HAP-1 (cell line): ENCODE data around the gene GLYR1.

Source experiments
- DNase-seq, 2 experiments: peaks; one replicate each; pipeline ENCODE4 v3.0.0-alpha.2; 2016 to 2020; ENCODE audit warnings: low spot score in 2 of 2
- H3K27me3 ChIP-seq: fragments of 250-450 bp; sonication (Bioruptor Pico); 2 replicates; pipeline ENCODE4 v1.5.1; 2020; ENCODE audit warnings: low read depth, mild to moderate bottlenecking, moderate library complexity
- H3K36me3 ChIP-seq: fragments of 250-450 bp; sonication (Bioruptor Pico); replicated peaks from 2 replicates; pipeline ENCODE4 v1.5.1; 2020; ENCODE audit warnings: mild to moderate bottlenecking
- H3K4me1 ChIP-seq: fragments of 250-450 bp; sonication (Bioruptor Pico); 2 replicates; pipeline ENCODE4 v1.5.1; 2020; ENCODE audit warnings: mild to moderate bottlenecking
- H3K4me3 ChIP-seq: fragments of 250-450 bp; sonication (Bioruptor Pico); 2 replicates; pipeline ENCODE4 v1.5.1; 2020; ENCODE audit warnings: mild to moderate bottlenecking, moderate library complexity
- H3K9me3 ChIP-seq: fragments of 250-450 bp; sonication (Bioruptor Pico); 2 replicates; pipeline ENCODE4 v1.5.1; 2020; ENCODE audit warnings: mild to moderate bottlenecking, moderate library complexity
- in situ Hi-C: fragments of 300-500 bp; cut with MboI; formaldehyde crosslinking; loops from 3 replicates; pipeline ENCODE4 v1.14.3; 2020; ENCODE audit warnings: low sequenced_read_pairs, inconsistent platforms, mixed read lengths

Gene GLYR1

DNA sequence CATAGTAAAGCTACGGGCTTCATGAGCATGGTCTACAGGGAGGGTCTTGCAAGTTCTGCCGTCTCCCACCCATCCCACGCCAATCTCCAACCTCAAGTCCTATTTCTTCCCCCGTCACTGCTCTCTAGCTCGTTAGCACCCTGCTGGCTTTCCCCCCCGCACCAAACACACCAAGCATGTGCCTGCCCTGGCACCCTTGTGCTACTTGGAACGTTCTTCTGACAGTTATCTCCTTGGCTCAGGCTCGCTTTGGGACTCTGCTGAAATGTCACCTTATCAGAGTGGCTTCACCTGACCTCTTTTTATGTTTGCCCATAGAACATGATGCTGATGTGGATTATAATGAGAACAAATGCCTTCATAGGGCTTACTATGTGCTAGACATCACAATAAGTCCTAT, 21.9 kb downstream of the GLYR1 start:
- Histone ChIP-seq H3K9me3 (no peaks in the 10 kb centered on the region), H3K27me3 (no peaks in the 10 kb centered on the region), H3K4me1 (no peaks in the 10 kb centered on the region), H3K4me3 (no peak overlapping the region), H3K36me3 (peaks cover 89% of the 10 kb centered on the region)
- no peak for DNase-seq
- in situ Hi-C loops, result no loop called here

DNA sequence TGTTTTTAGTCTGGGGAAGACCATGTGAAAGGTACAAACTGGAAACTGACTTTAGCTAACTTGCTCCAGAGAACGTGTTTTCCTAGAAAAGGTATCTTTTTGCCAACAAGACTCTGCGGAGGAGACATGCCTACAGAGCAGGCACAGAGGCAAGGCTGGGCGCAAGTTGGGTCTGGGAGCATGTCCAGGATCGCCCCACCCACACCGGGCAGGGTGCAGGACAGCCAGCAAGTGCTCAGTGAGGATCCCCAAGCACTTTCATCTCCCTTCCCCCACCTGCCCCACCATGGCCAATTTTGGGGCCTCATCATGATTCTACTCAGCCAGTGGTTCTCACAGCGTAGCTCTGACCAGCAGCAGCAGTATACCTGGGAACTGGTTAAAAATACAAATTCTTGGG, 26.4 kb downstream of the GLYR1 start:
- DNase-seq, result no peak
- no peaks in the 10 kb centered on the region for H3K4me1 ChIP-seq
- in situ Hi-C loops, result no loop called here
- H3K9me3 ChIP-seq, result no peaks in the 10 kb centered on the region
- no peak overlapping the region for H3K4me3 ChIP-seq
- no peaks in the 10 kb centered on the region for H3K27me3 ChIP-seq
- H3K36me3 ChIP-seq, result peaks cover 87% of the 10 kb centered on the region

DNA sequence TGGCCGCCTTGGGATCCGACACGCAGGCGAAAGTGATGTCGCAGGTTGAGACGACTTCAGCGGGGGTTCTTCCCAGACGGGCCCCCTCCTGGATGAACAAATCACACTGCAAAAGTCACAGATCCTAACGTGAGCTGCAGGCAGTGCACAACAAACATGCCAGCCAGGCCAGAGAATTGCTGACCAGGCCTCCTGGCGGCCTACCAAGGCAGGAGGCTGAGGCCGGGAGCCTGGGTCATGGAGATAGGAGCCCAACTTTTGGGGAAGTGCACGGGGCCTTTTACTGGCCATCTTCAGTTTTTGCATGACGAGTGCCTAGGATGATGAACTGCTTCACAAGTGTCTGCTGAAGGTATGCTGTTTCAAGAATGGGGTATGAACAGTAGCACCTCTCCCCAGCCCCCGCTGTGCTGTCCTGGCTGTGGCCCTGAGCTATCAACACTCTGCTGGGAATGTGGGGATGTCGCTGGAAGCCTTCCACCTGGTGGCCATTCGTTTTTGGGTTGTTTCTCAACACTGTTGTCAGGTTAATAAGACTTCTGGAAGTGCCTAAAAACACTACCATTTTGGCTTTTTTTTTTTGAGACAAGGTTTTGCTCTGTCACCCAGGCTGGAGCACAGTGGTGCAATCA, 32.4 kb downstream of the GLYR1 start:
- no peak overlapping the region for H3K4me3 ChIP-seq
- in situ Hi-C loops, result no loop called here
- H3K4me1 ChIP-seq, result no peaks in the 10 kb centered on the region
- H3K27me3 ChIP-seq, result no peaks in the 10 kb centered on the region
- no peak for DNase-seq
- peaks cover 78% of the 10 kb centered on the region for H3K36me3 ChIP-seq
- no peaks in the 10 kb centered on the region for H3K9me3 ChIP-seq

DNA sequence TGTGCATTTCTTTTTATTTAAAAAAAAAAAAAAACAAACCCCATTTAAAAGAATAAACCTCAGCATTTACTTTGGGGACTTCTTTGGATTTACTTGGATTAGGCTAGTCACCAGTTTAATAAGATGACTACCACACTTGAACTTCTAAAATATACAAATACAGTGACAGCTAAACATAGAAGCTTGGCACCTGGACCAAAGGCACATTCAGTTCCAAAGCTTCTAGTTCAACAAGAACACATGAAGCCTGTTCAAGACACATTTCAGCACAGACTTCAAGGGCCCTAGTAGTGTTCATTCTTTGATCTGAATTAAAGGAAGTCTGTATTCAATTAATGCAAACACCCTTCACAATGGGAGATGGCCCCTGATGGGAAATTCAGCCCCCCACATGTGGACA, 33.0 kb downstream of the GLYR1 start:
- H3K9me3 ChIP-seq, result no peaks in the 10 kb centered on the region
- H3K4me3 ChIP-seq, result no peak overlapping the region
- no peaks in the 10 kb centered on the region for H3K4me1 ChIP-seq
- no peak for DNase-seq
- in situ Hi-C loops, result no loop called here
- peaks cover 73% of the 10 kb centered on the region for H3K36me3 ChIP-seq
- H3K27me3 ChIP-seq, result no peaks in the 10 kb centered on the region

DNA sequence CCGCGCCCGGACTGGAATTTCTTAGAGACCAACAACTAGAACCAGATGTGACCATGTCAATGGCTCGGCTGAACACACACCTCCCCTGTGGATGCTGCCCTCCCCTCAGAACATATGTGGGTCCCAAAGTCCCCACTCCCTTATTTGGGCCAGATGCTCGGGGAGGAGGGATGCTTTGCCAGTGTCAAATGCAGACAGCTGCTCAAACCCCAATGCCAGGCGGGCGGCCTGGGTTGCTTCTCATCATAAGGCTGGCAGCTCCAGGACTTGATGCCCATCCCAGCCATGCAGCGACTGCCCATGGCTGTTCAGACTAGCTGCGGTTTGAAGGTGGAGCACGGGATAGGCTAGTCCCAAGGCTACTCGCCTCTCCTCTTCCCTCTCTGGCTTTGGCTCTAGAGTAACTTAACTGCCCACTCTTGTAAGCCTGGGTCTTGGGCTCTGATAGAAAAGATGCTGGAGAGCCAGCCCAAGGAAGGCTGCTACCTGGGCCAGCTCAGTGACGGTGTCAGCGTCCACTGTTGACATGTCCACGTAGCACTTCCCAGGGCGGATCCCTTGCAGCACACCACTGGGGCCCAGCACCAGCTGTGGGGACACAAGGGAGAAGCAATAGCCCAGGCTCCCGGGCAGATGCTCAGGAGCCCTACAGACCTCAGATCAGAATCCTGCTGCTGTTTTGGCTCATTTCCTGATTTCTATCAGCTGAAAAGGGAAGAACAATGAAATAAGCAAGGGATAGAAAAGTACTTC, 33.7 kb downstream of the GLYR1 start:
- DNase-seq, result no peak
- no peaks in the 10 kb centered on the region for H3K4me1 ChIP-seq
- no peak overlapping the region for H3K4me3 ChIP-seq
- peaks cover 75% of the 10 kb centered on the region for H3K36me3 ChIP-seq
- H3K9me3 ChIP-seq, result no peaks in the 10 kb centered on the region
- H3K27me3 ChIP-seq, result no peaks in the 10 kb centered on the region
- in situ Hi-C loops, result no loop called here

DNA sequence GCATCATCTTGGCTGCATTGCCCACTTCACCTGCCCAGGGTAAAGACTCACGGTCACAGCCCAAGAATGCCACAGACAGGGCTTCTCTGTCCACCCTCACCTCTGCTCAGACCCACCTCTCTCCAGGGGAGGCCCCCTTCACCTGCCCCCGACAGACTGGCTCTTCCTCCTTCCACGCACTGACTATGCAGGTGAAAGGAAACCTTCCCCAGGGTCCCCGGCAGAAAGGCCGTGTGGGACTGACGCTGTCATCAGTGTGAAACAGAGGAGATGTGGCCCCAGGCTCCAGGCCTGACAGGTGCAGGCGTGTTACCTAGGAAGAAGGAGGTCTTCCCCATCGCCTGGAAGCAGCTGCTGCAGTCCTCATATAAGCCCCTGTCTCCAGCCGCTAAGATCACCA, 35.3 kb downstream of the GLYR1 start:
- Histone ChIP-seq H3K27me3 (no peaks in the 10 kb centered on the region), H3K4me3 (no peak overlapping the region), H3K4me1 (no peaks in the 10 kb centered on the region), H3K9me3 (no peaks in the 10 kb centered on the region), H3K36me3 (peaks cover 73% of the 10 kb centered on the region)
- in situ Hi-C loops, result no loop called here
- DNase-seq, result no peak

DNA sequence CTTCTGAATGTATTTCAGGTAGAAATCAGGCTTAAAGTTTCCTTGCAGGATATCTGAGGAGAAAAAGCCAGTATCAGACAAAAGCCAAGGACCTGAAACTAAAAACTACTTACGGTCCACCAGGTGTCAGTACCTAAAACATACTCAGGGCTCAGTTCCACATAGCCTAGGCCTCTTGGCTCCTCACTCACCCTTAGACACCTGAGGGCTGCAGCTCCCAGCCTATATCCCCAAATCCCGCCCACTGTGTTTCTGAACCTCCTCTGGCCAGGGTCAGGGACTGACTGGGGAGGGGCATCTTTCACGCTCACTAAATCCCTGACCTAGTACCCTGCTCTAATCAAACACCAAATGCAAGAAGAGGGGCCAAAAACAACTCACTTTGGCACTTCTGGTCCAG, 35.8 kb downstream of the GLYR1 start:
- Histone ChIP-seq H3K9me3 (no peaks in the 10 kb centered on the region), H3K36me3 (peaks cover 71% of the 10 kb centered on the region), H3K4me3 (no peak overlapping the region), H3K4me1 (no peaks in the 10 kb centered on the region), H3K27me3 (no peaks in the 10 kb centered on the region)
- DNase-seq, result no peak
- in situ Hi-C loops, result no loop called here

DNA sequence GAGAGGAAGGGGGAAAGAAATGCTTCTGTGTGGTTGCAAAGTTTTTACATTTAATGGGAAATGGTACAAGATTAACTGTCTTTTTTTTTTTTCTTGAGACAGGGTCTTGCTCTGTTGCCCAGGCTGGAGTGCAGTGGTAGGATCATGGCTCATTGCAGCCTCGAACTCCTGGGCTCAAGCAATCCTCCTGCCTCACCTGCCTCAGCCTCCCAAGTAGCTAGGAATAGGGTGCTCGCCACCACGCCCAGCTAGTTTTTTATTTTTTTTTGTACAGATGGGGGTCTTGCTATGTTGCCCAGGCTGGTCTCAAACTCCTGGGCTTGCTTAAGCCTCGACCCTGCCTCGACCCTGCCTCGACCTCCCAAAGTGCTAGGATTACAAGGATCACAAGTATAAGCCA, 40.8 kb downstream of the GLYR1 start:
- Histone ChIP-seq H3K4me3 (no peak overlapping the region), H3K36me3 (peaks cover 47% of the 10 kb centered on the region), H3K27me3 (no peaks in the 10 kb centered on the region), H3K4me1 (peaks cover 12% of the 10 kb centered on the region), H3K9me3 (no peaks in the 10 kb centered on the region)
- in situ Hi-C loops, result no loop called here
- DNase-seq, result no peak

DNA sequence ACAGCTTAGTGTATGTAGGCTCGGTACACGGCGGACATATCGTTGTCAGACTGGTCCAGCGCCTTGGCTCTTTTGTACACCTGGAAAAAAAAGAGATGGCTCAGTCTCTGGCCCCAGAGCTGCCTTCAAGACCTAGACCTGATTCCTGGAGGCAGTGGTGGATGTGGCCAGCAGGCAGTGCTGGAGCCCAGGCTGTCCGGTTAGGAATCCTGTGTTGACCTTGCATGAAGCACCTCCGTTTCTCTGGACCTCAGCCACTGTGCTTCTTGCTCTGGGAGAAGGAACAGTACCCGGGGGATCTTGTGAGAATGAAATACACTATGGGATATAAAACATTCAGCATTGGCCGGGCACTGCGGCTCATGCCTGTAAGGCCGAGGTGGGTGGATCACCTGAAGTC, 41.9 kb downstream of the GLYR1 start:
- Histone ChIP-seq H3K4me3 (no peak overlapping the region), H3K9me3 (no peaks in the 10 kb centered on the region), H3K4me1 (peaks cover 12% of the 10 kb centered on the region), H3K36me3 (peaks cover 40% of the 10 kb centered on the region), H3K27me3 (no peaks in the 10 kb centered on the region)
- DNase-seq, result no peak
- in situ Hi-C loops, result no loop called here

DNA sequence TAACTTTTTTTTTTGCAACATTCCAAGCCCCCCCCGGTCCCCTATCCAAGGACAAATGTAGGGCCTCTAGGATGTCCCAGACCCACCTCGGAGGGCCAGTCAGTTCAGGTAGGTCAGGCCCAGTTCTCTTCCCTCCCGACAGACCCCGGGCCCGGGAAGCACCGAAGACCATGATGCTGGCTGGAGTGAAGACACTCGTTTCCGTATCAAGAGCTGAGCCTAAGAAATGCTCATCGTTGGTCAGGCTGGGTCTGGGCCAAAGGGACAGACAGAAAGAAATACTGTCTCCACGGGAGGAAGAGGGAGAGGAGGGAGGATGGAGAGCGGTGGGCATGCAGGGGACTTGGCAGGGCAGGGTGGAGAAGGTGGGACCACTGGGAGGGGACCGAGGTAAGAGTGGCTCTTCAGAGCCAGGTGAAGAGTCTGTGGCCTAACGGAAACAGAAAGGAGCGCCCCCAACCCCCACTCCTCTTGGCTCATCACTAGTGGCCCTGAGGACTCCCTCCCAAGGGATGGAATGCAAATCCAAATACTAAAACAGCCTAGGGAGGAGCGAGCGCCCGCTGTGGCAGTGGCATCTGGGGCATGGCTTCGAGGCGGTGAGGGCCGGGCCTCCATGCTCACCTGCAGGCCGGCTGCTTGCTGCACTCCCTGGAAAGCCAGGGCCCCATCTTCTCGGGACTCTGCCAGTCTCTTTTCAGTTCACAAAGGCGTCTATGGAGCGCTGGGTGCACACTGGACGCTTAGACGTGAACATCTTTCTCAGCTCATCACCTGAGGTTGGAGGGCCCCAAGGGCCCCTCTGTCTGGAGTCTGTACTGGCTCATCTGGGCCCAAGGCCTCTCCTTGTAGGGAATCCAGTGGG, 43.0 kb downstream of the GLYR1 start:
- Histone ChIP-seq H3K36me3 (peaks cover 39% of the 10 kb centered on the region), H3K4me1 (peaks cover 12% of the 10 kb centered on the region), H3K4me3 (no peak overlapping the region), H3K27me3 (no peaks in the 10 kb centered on the region), H3K9me3 (no peaks in the 10 kb centered on the region)
- no peak for DNase-seq
- in situ Hi-C loops, result no loop called here

DNA sequence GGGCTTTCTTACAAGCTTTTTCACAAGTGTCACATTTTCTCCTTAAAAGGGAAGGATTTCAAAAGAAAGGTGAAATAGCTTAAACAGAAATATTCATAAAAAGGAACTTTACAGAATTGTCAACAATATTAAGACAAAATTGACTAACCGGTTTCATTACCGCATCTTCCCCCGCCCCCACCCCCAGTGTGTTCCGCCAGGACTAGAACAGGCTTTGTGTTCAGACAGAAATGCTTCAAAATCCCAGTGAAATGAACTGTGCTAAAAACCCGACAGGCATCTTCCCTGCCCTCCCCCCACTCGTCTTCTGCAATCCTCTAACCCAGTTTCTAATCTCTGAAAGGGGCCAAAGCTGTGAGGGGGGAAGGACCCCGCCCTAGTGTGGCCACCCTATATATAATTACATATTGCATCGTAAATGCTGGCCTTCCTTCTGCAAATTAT, 43.7 kb downstream of the GLYR1 start:
- DNase-seq, result no peak
- Histone ChIP-seq H3K9me3 (no peaks in the 10 kb centered on the region), H3K4me3 (peak overlapping the region; percentile 59), H3K27me3 (no peaks in the 10 kb centered on the region), H3K36me3 (peaks cover 34% of the 10 kb centered on the region), H3K4me1 (peaks cover 12% of the 10 kb centered on the region)
- in situ Hi-C loops, result no loop called here

DNA sequence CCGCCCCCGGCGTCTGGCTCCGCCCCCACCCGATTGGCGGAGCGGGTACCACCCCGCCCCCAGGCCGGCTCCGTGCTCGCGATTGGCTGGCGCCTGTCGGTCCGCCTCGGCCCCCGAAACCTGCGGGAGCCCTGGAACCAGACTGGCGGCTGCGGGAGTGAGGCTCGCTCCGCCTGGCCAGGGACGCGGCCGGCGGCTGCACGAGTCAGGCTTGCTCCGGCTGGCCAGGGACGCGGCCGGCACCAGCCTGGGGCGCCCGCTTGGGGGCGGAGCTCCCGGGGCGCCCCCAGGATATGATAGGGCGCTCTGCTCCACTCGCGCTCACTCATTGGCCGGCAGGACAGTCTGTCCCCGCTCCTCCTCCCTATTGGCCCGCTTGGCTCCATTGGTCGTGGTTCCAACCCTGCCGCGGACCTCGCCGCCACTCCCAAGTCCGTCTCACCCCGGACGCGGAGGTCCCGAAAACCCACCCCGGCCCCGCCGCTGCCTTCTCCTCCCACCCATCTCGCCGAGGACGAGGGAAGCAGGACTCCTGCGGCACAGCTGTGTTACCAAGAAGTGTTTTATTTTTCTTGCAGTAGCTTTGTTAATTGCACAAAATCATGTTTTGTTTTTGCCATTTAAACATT, 44.3 kb downstream of the GLYR1 start:
- in situ Hi-C loops, result no loop called here
- DNase-seq, result peak; percentile 94 to 95
- Histone ChIP-seq H3K36me3 (peaks cover 29% of the 10 kb centered on the region), H3K27me3 (no peaks in the 10 kb centered on the region), H3K4me1 (peaks cover 12% of the 10 kb centered on the region), H3K9me3 (no peaks in the 10 kb centered on the region), H3K4me3 (peak overlapping the region; percentile 59)

DNA sequence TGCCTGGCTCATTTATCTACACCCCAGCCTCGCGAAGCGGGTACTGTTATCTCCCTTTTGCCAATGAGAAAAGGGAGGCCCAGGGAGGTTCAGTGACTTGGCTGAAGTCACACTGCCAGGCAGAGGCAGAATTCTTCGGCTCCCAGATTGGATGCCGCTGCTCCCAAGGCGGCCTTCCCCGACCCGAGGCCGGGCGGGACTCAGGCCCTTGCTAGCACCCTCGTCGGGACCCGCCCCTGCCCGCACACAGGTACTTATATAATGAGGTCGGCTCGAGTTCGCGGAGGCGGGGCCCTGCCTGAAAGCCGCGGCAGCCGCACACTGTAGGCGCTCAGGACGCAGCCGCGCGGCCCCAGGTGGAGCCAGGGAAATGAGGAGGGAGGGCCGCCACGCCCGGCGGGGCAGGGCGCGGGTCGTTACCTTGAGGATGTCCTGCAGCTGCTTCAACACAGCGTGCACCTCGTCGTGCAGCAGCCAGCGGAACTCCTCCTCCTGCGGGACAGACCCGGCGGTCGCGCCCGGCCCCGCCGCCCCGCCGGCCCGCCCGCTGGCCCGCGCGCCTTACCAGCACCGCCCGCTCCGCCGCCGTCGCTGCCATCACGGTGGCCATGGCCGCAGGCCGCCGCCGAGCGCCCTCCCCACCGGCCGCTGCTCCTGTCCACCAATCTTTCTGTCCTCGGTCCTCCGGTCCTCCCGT, 45.0 kb downstream of the GLYR1 start, which contains the start of gene ROGDI:
Gene ROGDI (minus strand): TSS at position 672 of the 697 bp plus-strand sequence. CDS start 62 bp downstream, at position 610.
- DNase-seq, result peak; percentile 77 to 91
- H3K9me3 ChIP-seq, result no peaks in the 10 kb centered on the region
- H3K4me1 ChIP-seq, result peaks cover 12% of the 10 kb centered on the region
- no peaks in the 10 kb centered on the region for H3K27me3 ChIP-seq
- H3K36me3 ChIP-seq, result peaks cover 22% of the 10 kb centered on the region
- in situ Hi-C loops, result no loop called here
- H3K4me3 ChIP-seq, result peak within 1 kb of the TSS; percentile 59
